NCI-H2227 treated with DMSO at 0.1 percent for 48 hours (cell line): ENCODE data around the gene SNX13.
A peak's percentile ranks its signal among the peaks of the same experiment; 100 is the strongest.
"Not testable (repeated sequence)": the region's sequence is repeated elsewhere in the genome, so short reads cannot be mapped to it uniquely, and the experiment has no call there.

Experiments used
- DNase-seq: peaks from one replicate; lab custom pipeline; 2025; lab: John Stamatoyannopoulos, UW

The SNX13 gene

DNA sequence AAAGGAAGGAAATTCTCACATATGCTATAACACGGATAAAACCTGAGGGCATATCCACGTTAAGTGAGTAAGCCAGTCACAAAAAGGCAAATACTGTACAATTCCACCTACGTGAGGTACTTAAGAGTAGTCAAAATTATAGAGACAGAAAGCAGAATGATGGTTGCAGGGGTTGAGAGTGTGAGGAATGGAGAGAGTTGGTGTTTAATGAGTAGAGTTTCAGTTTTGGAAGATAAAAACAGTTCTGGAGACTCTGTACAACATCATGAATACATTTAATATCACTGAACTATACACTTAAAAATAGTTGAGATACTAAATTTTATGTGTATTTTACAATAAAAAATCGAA lies 95.1 kb downstream of the SNX13 start:
- no peak for DNase-seq

DNA sequence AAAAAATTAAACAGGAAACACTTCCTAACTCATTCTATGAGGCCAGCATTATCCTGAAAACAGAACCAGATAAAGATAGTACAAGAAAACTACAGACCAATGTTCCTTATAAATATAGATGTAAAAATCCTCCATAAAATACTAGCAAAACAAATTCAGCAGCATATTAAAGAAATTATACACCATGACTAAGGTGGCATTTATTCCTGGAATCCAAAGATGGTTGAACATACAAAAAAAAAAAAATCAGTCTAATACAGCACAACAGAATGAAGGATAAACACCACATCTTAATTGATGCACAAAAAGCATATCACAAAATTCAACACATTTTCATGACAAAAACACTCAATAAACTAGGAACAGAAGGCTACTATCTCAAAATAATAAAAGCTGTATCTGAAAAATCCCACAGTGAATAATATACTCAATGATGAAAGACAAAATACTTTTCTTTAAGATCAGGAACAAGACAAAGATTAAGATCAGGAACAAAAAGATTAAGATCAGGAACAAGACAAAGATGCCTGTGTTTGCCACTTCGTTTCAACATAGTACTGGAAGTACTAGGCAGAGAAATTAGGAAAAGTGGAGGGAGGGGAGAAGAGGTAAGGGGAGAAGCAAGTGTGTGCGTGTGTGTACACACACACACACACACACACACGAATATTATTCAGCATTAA lies 95.6 kb downstream of the SNX13 start:
- DNase-seq = no peak

DNA sequence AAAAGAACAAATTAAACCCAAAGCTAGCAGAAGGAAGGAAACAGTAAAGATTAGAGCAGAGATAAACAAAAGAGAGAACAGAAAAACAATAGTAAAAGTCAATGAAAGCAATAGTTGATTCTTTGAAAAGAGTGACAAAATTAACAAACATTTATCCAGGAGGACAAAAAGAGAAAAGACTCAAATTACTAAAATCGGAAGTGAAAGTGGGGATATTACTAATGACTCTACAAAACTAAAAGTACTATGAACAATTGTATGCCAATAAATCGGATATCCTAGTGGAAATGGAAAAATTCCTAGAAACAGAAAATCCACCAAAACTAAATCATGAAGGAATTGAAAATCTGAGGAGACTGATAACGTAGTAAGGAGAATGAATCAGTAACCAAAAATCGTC lies 96.3 kb downstream of the SNX13 start:
- no peak for DNase-seq

DNA sequence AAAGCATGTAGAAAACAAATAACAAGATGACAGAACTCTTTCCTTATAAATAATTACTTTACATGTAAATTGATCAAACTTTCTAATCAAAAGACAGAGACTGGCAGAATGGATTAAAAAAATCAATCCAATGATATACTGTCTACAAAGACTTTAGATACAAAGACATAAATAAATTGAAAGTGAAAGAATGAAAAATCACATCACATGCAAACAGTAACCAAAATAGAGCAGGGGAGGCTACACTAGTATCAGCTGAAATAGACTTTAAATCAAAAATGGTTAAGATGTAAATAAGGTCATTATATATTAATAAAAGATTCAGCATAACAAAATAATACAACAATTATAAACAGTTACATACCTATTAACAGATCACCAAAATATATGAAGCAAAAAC lies 97.3 kb downstream of the SNX13 start:
- no peak for DNase-seq

DNA sequence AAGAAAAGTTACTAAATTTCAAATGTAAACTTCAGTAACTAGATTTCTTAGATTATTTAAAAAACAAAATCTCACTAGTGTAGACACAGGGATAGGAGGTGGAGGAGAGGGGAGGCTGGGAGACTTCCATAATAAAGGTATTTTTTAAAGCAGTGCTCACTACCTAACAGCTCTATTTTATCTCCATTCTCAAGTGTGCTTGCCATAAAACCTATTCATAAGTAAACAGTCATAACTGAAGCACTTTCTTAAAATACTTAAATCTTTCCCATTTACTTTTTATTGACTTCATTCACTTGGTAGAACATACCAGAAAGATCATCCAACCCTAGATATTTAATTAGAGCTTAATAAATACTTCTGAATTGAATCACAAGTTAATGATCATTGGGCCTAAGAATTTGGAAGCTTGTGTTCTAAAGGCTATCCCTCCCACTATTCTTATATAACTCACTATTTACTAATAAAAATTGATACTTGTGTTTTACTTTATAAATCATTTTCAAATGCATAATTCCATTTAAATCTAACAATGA lies 107.4 kb downstream of the SNX13 start:
- DNase-seq = no peak

DNA sequence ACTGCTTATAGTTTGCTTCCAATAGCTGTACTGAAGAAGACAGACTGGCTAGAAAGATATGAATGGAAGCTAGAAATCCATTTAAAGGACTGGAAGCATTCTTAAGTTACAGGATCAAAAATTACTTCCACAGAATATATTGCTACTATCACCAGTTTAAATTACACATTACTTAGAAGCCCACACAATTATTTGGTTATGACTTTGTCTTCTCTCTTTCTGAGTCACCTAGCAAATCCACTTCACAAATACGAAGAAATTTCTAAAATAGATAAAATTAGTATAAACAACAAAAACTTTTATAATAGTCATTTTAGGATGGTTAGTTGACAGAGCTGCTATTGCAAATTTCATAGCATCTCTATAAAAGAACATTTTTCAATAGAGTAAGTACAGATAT lies 108.1 kb downstream of the SNX13 start:
- DNase-seq = no peak

DNA sequence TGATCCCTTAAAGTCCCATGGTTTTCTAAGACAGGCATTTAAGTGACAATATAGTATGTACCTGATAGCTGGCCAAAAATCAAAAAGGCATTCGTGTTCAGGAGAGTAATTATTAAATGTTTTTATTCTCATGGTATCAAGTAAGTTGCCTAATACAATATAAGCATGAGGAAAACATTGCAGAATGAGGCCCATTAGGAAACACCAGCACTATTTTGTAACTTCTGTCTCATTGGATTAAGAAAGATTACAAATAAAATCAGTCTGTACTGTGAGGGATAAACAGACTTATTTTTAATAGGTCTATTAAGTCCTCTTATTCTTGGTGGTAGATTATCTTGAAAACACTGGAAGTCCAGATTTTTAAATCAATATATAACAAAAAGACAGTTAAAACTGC lies 110.1 kb downstream of the SNX13 start:
- no peak for DNase-seq

DNA sequence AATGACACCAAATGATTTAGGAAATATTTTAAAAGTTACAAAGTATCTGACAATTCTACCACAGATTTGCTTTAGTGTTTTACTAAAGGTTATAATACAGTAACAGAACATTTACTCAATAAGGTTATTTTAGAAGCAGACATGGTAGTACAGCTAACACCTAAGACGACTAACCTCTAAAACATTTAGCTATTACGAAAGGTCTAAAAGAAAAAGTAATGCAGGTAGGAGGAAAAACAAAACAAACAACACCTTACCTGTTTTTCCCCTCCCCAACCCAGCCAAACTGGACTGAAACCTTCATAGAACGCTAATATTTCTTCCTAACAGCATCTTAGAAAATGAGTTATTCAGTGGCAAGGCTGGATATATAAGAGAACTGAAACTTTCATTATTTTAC lies 111.3 kb downstream of the SNX13 start:
- DNase-seq = no peak

DNA sequence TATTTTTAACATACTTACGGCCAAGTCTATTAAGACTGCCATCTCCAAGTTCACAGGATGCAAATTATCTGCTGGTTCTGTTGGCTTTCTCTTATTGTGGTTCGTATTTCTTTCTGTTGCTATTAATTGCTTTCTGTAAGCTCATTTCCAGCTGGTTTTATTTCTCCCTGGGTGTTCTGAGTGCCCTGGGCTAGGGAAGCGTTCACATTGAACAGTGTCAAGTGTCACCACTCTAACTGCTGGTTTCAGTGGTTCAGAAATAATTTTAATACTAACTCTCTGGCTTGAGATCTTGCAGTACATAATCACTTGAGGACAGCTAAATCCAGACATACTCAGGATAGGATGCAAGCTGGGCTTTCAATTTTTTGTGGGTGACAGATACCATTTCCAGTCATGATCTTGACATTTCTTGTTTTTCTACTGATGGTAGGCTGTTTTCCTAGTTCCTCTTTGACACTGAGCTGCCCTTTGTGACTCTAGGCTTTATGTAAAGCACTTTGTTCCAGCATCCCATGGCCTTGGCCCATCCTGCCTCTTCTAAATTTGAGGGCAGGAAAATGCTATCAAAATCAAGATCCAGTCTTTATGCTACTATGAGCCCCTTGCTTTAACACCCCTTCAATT lies 117.6 kb downstream of the SNX13 start:
- peak; percentile 36 for DNase-seq

DNA sequence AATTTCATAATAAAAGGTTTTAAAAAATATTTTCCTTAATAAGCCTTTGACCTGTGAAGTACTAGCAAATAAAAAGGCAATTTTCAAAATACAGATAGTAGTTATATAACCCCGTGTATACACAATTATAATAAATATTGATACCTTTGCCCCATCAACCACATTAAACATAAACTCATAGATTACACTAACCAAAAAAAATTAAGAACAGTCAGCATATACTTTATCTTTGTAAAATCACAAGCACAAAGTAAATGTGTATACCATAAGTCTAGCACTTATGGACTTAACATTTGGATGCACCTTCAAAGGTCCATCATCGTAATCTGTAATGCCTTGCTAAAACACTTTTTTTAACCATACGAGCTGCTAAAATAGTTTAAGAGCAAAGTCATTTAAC lies 123.4 kb downstream of the SNX13 start:
- no peak for DNase-seq

DNA sequence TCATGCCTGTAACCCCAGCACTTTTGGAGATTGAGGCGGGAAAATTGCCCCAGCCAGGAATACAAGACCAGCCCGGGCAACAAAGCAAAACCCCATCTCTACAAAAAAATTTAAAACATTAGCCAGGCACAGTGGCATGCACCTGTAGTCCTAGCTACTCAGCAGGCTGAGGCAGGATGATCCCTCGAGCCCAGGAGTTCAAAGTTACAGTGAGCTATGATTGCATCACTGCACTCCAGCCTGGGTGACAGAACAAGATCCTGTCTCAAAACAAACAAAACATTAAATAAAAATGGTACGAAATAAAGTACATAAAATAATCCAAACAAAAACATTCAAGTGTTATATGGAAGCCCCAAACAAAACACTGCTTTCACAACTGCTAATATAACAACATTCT lies 125.0 kb downstream of the SNX13 start:
- DNase-seq = no peak

DNA sequence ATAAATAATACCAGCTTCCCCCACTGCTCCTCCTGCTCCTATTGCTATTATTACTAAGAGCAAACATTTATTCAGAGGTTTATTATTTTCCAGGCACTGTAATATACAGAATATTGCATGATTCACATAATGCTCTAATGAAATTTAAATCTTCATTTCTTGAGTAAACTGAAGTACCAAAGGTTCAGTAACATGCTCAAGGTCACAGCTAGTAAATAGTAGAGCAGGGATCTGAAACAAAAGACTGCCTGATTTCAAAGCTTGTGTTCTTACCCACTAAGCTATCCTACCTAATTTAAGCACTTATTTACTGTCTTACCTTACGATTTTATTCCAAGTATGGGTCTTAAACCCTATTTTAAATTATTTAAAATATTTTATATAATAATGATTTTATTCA lies 126.2 kb downstream of the SNX13 start:
- no peak for DNase-seq

DNA sequence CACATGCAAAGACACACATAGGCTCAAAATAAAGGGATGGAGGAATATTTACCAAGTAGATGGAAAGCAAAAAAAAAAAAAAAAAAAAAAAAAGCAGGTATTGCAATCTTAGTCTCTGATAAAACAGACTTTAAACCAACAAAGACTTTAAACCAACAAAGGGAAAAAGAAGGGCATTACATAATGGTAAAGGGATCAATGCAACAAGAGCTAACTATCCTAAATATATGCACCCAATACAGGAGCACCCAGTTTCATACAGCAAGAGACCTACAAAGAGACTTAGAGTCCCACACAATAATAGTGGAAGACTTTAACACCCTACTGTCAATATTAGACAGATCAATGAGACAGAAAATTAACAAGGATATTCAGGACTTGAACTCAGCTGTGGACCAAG lies 131.1 kb downstream of the SNX13 start:
- DNase-seq = not testable (repeated sequence)

DNA sequence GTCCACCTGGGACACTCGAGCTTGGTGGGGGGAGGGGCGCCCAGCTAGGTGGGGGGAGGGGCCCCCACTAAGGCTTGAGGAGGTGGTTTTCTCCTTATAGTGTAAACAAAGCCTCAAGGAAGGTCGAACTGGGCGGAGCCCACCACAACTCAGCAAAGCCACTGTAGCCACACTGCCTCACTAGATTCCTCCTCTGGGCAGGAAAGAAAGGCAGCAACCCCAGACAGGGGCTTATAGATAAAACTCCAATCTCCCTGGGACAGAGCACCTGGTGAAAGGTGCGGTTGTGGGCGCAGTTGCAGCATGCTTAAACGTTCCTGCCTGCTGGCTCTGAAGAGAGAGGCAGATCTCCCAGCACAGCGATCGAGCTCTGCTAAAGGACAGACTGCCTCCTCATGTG lies 133.1 kb downstream of the SNX13 start:
- no peak for DNase-seq

DNA sequence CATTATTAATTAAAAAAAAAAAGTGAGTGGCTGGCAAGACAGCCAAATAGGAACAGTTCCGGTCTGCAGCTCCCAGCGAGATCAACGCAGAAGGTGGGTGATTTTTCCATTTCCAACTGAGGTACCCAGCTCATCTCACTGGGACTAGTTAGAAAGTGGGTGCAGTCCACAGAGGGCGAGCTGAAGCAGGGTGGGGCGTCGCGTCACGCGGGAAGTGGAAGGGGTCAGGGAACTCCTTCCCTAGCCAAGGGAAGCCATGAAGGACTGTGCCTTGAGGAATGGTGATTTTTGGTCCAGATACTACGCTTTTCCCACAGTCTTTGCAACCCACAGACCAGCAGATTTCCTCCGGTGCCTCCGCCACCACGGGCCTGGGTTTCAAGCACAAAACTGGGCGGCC lies 133.7 kb downstream of the SNX13 start:
- DNase-seq = no peak

DNA sequence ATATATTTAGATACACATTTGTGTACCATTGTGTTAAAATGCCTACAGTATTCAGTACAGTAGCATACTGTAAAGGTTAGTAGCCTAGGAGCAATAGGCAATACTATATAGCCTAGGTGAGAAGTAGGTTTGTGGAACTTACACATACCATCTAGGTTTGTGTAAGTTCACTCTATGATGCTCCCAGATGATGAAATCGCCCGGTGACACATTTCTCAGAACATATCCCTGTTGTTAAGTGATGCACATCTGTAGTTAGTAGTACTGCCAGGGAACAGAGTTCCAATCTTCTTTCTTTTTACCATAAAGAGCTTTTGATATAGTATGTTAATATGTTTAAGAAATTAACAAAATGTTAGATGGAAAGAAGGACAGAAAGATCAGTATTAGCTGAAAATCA lies 138.2 kb downstream of the SNX13 start:
- no peak for DNase-seq

DNA sequence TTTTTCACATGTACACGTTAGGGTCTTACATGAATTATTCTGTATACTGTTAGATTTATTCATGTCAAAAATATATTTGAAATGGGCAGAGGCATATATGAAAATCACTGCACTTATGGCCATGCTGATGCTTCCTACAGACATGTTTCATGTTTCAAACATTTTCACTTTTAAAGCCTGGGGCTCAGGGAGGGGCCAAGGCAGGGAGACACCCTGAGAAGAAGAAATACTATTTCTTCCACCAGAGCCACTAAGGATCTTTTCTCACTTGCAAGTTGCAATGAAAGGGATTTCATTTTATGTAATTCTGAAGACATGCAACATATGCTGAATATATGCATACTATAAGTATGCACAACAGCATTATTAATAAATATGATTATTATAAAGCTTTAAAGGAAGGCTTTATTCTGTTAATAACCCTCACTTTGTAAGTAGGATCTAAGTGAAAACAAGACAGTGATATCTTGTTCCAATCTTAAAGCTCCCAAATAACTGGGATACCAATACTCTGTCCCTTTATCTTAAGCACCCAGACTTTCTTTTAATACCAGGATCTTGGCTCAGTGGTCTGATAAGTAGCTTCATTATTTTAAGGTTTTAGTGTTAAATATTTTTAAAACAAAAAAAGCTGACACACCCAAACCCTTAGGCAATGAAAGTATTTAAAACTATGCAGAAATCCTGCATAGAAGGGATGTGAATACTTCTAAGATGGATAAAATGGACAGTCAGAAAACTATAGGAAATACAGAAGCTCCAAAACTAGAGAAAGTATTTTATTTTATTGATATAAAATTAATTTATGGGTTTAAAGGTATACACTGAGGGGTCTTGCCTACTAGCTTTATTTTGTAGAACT lies 148.0 kb downstream of the SNX13 start:
- no peak for DNase-seq

DNA sequence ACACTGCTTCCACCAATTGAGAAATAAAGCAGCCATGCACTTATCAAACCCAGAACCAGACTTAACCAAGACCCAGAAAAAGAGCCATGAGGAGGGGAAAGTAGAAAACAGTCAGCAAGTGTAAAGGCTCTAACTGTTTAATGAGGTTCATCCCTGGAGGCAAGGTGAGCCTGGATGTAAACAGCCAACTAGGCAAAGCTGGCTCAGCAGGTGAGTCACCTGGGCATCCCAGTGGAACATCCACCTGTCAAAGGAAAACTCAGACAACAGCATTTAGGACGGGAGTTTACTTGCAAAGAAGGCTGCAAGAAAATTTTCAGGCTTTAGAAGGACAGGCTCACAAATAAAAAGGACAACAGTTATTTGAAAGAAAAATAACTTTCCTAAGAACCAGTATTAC lies 153.0 kb downstream of the SNX13 start:
- no peak for DNase-seq

DNA sequence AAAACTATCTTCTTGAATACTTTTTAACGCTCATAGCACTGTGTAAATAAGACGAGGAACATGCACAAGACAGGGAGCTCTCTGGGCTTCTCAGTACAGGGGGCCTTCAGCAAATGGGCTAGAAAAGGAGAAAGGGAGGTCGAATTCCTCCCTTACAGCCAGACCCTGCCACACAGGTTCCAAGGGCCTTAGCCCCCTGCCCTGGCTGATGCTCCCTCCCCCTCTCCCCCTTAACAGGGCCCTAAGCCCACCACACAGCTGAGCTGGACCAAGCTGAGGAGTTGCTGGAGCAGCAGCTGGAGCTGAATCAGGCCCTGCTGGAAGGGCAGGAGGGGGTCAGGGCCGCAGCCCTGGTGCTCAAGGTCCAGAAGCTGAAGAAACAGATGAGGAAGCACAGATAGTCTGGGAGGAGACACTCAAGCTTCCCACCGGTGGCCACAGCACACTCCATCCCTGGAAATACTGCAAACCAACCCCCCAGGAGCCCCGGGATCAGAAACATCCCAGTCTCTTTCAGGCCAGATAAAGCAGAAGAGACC lies 153.9 kb downstream of the SNX13 start:
- no peak for DNase-seq

DNA sequence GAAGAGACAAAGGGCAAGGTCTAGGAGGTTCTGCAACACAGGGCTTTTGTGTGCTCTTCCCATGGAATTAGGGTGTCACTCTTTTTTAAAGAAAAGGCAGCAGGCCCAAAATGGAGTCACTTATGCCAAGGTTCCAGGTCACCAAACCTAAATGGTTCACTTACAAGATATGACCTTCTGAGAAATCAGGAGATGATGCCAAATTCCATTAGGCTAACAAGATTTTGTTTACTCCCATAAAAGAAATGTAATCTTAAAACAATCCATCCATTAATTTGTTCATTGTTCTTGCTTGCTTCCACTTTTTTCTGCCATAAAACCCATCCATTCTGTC lies 158.1 kb downstream of the SNX13 start:
- no peak for DNase-seq

DNA sequence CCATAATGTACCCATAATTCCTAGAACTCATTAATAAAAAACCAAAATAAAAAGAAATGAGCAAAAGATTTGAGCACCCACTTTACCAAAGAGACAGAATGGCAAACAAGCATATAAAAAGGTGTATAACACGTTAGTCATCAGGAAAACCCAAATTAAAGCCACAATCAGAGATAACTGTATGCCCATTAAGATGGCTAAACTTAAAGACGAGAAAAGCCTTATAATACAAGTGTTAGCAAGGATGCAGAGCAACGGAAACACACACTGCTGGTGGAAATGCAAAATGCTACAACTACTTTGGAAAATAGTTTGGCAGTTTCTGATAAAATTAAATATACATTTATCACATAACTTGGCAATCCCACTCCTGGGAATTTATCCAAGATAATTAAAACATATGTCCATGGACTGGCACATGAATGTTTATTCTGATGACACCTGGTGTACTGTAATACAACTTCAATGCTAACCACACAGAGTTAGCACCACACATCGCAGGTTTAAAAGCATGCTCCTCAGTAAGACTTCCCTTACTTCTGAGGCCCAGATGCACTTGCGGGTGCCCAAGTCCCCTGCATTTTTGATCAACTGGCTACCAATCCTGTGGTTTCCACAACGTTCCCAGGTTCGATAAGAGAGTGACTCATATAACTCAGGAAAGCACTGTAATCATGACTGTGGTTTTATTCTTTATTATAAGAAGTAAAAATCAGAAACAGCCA lies 158.6 kb downstream of the SNX13 start:
- no peak for DNase-seq

DNA sequence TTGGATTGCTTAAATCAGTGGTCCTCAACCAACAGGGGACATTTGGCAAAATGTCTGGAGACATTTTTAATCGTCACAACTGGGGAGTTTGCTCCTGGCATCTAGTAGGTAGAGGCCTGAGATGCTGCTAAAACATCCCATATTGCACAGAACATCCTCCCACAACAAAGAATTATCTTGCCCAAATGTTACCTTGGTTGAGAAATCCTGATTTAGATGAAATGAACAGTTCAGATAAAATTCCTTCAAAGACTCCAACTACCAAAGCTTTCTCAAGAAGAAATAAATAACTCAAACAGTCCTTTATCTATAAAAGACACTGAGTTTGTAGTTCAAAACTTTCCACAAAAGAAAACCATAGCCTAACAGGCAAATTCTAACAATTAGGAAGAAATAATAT lies 160.9 kb downstream of the SNX13 start:
- no peak for DNase-seq
